IMR-90 (cell line): ENCODE data around the gene GNAO1. TPM values are rescaled to one million over a fixed set of nuclear protein-coding genes. Genes with fewer than 3 reads are reported as not detected.

ENCODE experiments used
- ATAC-seq: fragments of 200-7000 bp; cut with Tn5 transposase; 2 replicates; pipeline ENCODE4 v1.9.1; 2020; ENCODE audit warnings: low read depth, mild to moderate bottlenecking, moderate library complexity
- BruUV-seq: library from RNA; stranded (reverse); fragments of 400-500 nt; replicated peaks from 2 replicates; lab custom pipeline; 2021; lab: Mats Ljungman, UMichigan
- CTCF ChIA-PET: fragments of 300-600 bp; formaldehyde crosslinking; extraction: SDS; loops from one replicate; lab custom pipeline; 2021; ENCODE audit warnings: antibody characterized with exemption; lab: Yijun Ruan, JAX
- POLR2A ChIA-PET: fragments of 300-600 bp; sonication (Branson Sonifier 250); formaldehyde crosslinking; loops from one replicate; lab custom pipeline; 2022; ENCODE audit warnings: antibody characterized with exemption; ENCODE audit not compliant: unreplicated experiment; lab: Charles Lee
- DNase-seq: peaks from one replicate; pipeline ENCODE4 v3.0.0; 2013
- H2AFZ ChIP-seq: replicated peaks from 2 replicates; pipeline ENCODE3; 2013; ENCODE audit warnings: low read length, mild to moderate bottlenecking; ENCODE audit not compliant: poor library complexity
- H2AK5ac ChIP-seq: 2 replicates; pipeline ENCODE4 v1.6.1; 2013; ENCODE audit warnings: low read depth, low read length, inconsistent platforms
- H2AK9ac ChIP-seq: replicated peaks from 2 replicates; pipeline ENCODE3; 2013; ENCODE audit warnings: mild to moderate bottlenecking, low read depth, low read length, moderate library complexity; ENCODE audit not compliant: poor library complexity
- H2BK120ac ChIP-seq: 2 replicates; pipeline ENCODE4 v1.6.1; 2013; ENCODE audit warnings: low read depth, low read length, inconsistent platforms
- H2BK15ac ChIP-seq: 3 replicates; pipeline ENCODE4 v1.6.1; 2013; ENCODE audit warnings: low read depth, low read length, inconsistent platforms
- H2BK20ac ChIP-seq: 2 replicates; pipeline ENCODE4 v1.6.1; 2013; ENCODE audit warnings: low read depth, mild to moderate bottlenecking, inconsistent platforms, low read length, moderate library complexity
- H2BK5ac ChIP-seq: 2 replicates; pipeline ENCODE4 v1.6.1; 2013; ENCODE audit warnings: mild to moderate bottlenecking, low read depth, low read length, inconsistent platforms; ENCODE audit not compliant: poor library complexity, severe bottlenecking
- H3K14ac ChIP-seq: replicated peaks from 2 replicates; pipeline ENCODE4 v1.6.1; 2013; ENCODE audit warnings: low read depth, low read length, inconsistent platforms
- H3K18ac ChIP-seq: 2 replicates; pipeline ENCODE4 v1.6.1; 2013; ENCODE audit warnings: low read depth, low read length, control low read depth
- H3K23ac ChIP-seq: 2 replicates; pipeline ENCODE4 v1.6.1; 2013; ENCODE audit warnings: low read depth, low read length, inconsistent platforms
- H3K27ac ChIP-seq: 2 replicates; pipeline ENCODE4 v1.5.1; 2013; ENCODE audit warnings: mild to moderate bottlenecking, control low read depth, low read length; ENCODE audit not compliant: insufficient read depth
- H3K27me3 ChIP-seq: 2 replicates; pipeline ENCODE4 v1.6.1; 2013; ENCODE audit warnings: low read length; ENCODE audit not compliant: control insufficient read depth, insufficient read depth
- H3K36me3 ChIP-seq: 2 replicates; pipeline ENCODE4 v1.6.1; 2013; ENCODE audit warnings: low read length, mixed read lengths; ENCODE audit not compliant: control insufficient read depth, insufficient read depth
- H3K4ac ChIP-seq: 2 replicates; pipeline ENCODE4 v1.6.1; 2013; ENCODE audit warnings: low read depth, low read length, inconsistent platforms
- H3K4me1 ChIP-seq: 2 replicates; pipeline ENCODE4 v1.6.1; 2013; ENCODE audit warnings: low read length, mixed read lengths; ENCODE audit not compliant: control insufficient read depth, insufficient read depth
- H3K4me2 ChIP-seq: 2 replicates; pipeline ENCODE4 v1.6.1; 2013; ENCODE audit warnings: low read depth, mild to moderate bottlenecking, control low read depth, low read length, moderate library complexity
- H3K4me3 ChIP-seq: 2 replicates; pipeline ENCODE4 v1.5.1; 2013; ENCODE audit warnings: low read depth, mild to moderate bottlenecking, control low read depth, low read length, moderate library complexity; ENCODE audit not compliant: insufficient read depth
- H3K56ac ChIP-seq: 2 replicates; pipeline ENCODE4 v1.6.1; 2013; ENCODE audit warnings: low read length, inconsistent platforms; ENCODE audit not compliant: insufficient read depth; ENCODE audit errors: extremely low read depth
- H3K79me1 ChIP-seq, 2 experiments: 2 replicates each; pipeline ENCODE4 v1.6.1; 2013; ENCODE audit warnings: low read length in 2 of 2, inconsistent platforms in 1 of 2, low read depth in 1 of 2
- H3K9ac ChIP-seq: 2 replicates; pipeline ENCODE4 v1.6.1; 2013; ENCODE audit warnings: low read depth, low read length, control low read depth
- H3K9me1 ChIP-seq: 2 replicates; pipeline ENCODE4 v1.6.1; 2013; ENCODE audit warnings: low read length, inconsistent platforms; ENCODE audit not compliant: insufficient read depth
- H3K9me3 ChIP-seq: 2 replicates; pipeline ENCODE4 v1.6.1; 2013; ENCODE audit warnings: low read length; ENCODE audit not compliant: control insufficient read depth, insufficient read depth
- H4K20me1 ChIP-seq: 2 replicates; pipeline ENCODE4 v1.6.1; 2013; ENCODE audit warnings: low read length, inconsistent platforms; ENCODE audit not compliant: insufficient read depth
- H4K5ac ChIP-seq: 2 replicates; pipeline ENCODE4 v1.6.1; 2013; ENCODE audit warnings: mild to moderate bottlenecking, low read depth, low read length, control low read depth
- H4K8ac ChIP-seq, 2 experiments: 2 replicates each; pipeline ENCODE4 v1.6.1; 2013; ENCODE audit warnings: low read depth in 2 of 2, low read length in 2 of 2, control low read depth in 1 of 2, inconsistent platforms in 1 of 2
- H4K91ac ChIP-seq: 2 replicates; pipeline ENCODE4 v1.6.1; 2013; ENCODE audit warnings: low read depth, low read length, inconsistent platforms; ENCODE audit not compliant: insufficient read depth
- CEBPB ChIP-seq: IDR thresholded peaks from 2 replicates; pipeline ENCODE4 v1.6.1; 2012; ENCODE audit warnings: low read depth, low read length, improper control_type of control experiment
- ELK1 ChIP-seq: fragments of 150-350 bp; IDR thresholded peaks from 2 replicates; pipeline ENCODE4 v1.6.1; 2016; ENCODE audit warnings: low read depth, mild to moderate bottlenecking, low read length, moderate library complexity, borderline replicate concordance
- MAZ ChIP-seq: IDR thresholded peaks from 2 replicates; pipeline ENCODE4 v1.6.1; 2012; ENCODE audit warnings: low read depth, mild to moderate bottlenecking, low read length, improper control_type of control experiment, moderate library complexity, borderline replicate concordance
- POLR2A ChIP-seq: IDR thresholded peaks from 2 replicates; pipeline ENCODE4 v1.6.1; 2012; ENCODE audit warnings: mild to moderate bottlenecking, low read depth, low read length
- whole genome bisulfite sequencing, 2 experiments: methylation state at CpG; one replicate each; pipeline versions ENCODE4 v1.1.5 to v1.1.7; 2013; ENCODE audit warnings: missing lambda C conversion rate in 2 of 2; ENCODE audit not compliant: insufficient read length in 1 of 2; ENCODE audit errors: extremely low coverage in 2 of 2; 5-methylcytosine and 5-hydroxymethylcytosine counted together
- dilution Hi-C: fragments of 300-500 bp; cut with HindIII; formaldehyde crosslinking; loops from one replicate; pipeline ENCODE4 v1.14.3; 2018; ENCODE audit warnings: low sequenced_read_pairs; ENCODE audit not compliant: unreplicated experiment
- in situ Hi-C: fragments of 300-500 bp; cut with MboI; formaldehyde crosslinking; loops from 3 replicates; pipeline ENCODE4 v1.14.3; 2019; ENCODE audit warnings: low sequenced_read_pairs, inconsistent platforms, mixed read lengths
- intact Hi-C: fragments of 100-400 bp; cut with micrococcal nuclease; formaldehyde crosslinking; loops from 2 replicates; pipeline ENCODE4 v1.10.0; 2022
- polyA plus RNA-seq, 3 experiments: library from polyadenylated mRNA; depleted of rRNA; stranded (reverse); fragments of >200 nt; gene quantifications; 2 replicates each; pipeline ENCODE4 v1.2.3, GENCODE V29; 2012; ENCODE audit warnings: low replicate concordance in 1 of 3
- total RNA-seq: library from RNA; depleted of rRNA; stranded (reverse); fragments of >200 nt; gene quantifications from 2 replicates; pipeline ENCODE4 v1.2.3, GENCODE V29; 2012

The GNAO1 gene
- total and polyA plus RNA-seq, 2 of the 4 experiments (the other 2 are of a cell fraction): under 0.01 to 0.07 TPM

- H2AK9ac ChIP-seq: no peak overlapping the region
- no peak for DNase-seq
- no peaks in the 10 kb centered on the region for H3K36me3 ChIP-seq
- WGBS, 2 experiments: no CpG with 5 or more reads among the region's 2 CpGs
- ChIA-PET POLR2A (no interaction called here), CTCF (interaction anchor here (0.6 kb wide), 1 partner anchor 24 kb away, joined by 3 read pairs; no protein-coding TSS in a partner anchor)
- no peak overlapping the region for H3K4me2 ChIP-seq
- H4K91ac ChIP-seq: no peak overlapping the region
- H3K56ac ChIP-seq: no peak overlapping the region
- H3K27me3 ChIP-seq: peaks cover 35% of the 10 kb centered on the region
- H3K9me3 ChIP-seq: no peaks in the 10 kb centered on the region
- H3K9ac ChIP-seq: no peak overlapping the region
- no peak overlapping the region for H2BK120ac ChIP-seq
- dilution Hi-C loops: no loop called here
- H3K23ac ChIP-seq: no peak overlapping the region
- no peak overlapping the region for H3K4me3 ChIP-seq
- H2AK5ac ChIP-seq: no peak overlapping the region
- ATAC-seq: no peak
- H3K14ac ChIP-seq: no peak overlapping the region
- H3K9me1 ChIP-seq: no peaks in the 10 kb centered on the region
- BruUV-seq: no TSS peak
- H4K20me1 ChIP-seq: no peaks in the 10 kb centered on the region
- in situ Hi-C loops: loop anchor here (25.0 kb wide), 2 partner anchors 598 to 848 kb away; no protein-coding TSS in a partner anchor
- no peak overlapping the region for H3K27ac ChIP-seq
- no peak overlapping the region for H4K5ac ChIP-seq
- no peak for TF ChIP-seq CEBPB
- no peak for TF ChIP-seq MAZ
- TF ChIP-seq POLR2A: no peak
- TF ChIP-seq ELK1: no peak
- H2BK20ac ChIP-seq: no peak overlapping the region
- no peak overlapping the region for H3K4ac ChIP-seq
- H2AFZ ChIP-seq: no peak overlapping the region
- H3K18ac ChIP-seq: no peak overlapping the region
- no peak overlapping the region for H4K8ac ChIP-seq
- no peak overlapping the region for H2BK5ac ChIP-seq
- H2BK15ac ChIP-seq: no peak overlapping the region
- intact Hi-C loops: no loop called here
- H3K4me1 ChIP-seq: no peaks in the 10 kb centered on the region
- H3K79me1 ChIP-seq: no peaks in the 10 kb centered on the region
Measured at GRCh38 chr16:56310690-56311089, 119.4 kb downstream of the GNAO1 start.
